CD14-positive monocyte (primary cell): ENCODE data around the gene GPHN. TPM values are rescaled to one million over a fixed set of nuclear protein-coding genes. Genes with fewer than 3 reads are reported as not detected.

Experiments
- DNase-seq, 3 donors: peaks; one replicate each; pipeline ENCODE4 v3.0.0-alpha.2; 2011 to 2022
- H2AFZ ChIP-seq: 2 replicates; pipeline ENCODE4 v1.6.0; 2012; ENCODE audit warnings: mild to moderate bottlenecking, low read depth, low read length, inconsistent platforms; ENCODE audit not compliant: insufficient read depth, poor library complexity, severe bottlenecking
- H3K27ac ChIP-seq, 2 donors: 1 replicate in 1 of 2; 2 replicates in 1 of 2; pipeline ENCODE4 v1.5.1; 2012 to 2013; ENCODE audit warnings: low read length in 2 of 2, control low read depth in 1 of 2, inconsistent platforms in 1 of 2, low read depth in 1 of 2, mild to moderate bottlenecking in 1 of 2
- H3K27me3 ChIP-seq, 2 donors: one replicate each; pipeline versions ENCODE4 v1.6.0 to v1.6.1; 2011 to 2013; ENCODE audit warnings: low read length in 2 of 2; ENCODE audit not compliant: control insufficient read depth in 2 of 2, insufficient read depth in 2 of 2
- H3K36me3 ChIP-seq, 2 donors: replicated peaks in 1 of 2; 1 replicate in 1 of 2; 2 replicates in 1 of 2; pipeline versions ENCODE4 v1.5.1 to v1.6.1; 2012 to 2013; ENCODE audit warnings: low read length in 2 of 2, control low read depth in 1 of 2, inconsistent platforms in 1 of 2, mild to moderate bottlenecking in 1 of 2; ENCODE audit not compliant: insufficient read depth in 2 of 2, control insufficient read depth in 1 of 2
- H3K4me1 ChIP-seq, 2 donors: 1 replicate in 1 of 2; 2 replicates in 1 of 2; pipeline versions ENCODE4 v1.5.1 to v1.6.1; 2012 to 2013; ENCODE audit warnings: low read length in 2 of 2, control low read depth in 1 of 2, inconsistent platforms in 1 of 2, mild to moderate bottlenecking in 1 of 2, moderate library complexity in 1 of 2; ENCODE audit not compliant: insufficient read depth in 2 of 2, control insufficient read depth in 1 of 2
- H3K4me2 ChIP-seq: replicated peaks from 2 replicates; pipeline ENCODE3; 2012; ENCODE audit warnings: low read length, moderate library complexity, mild to moderate bottlenecking; ENCODE audit not compliant: poor library complexity, severe bottlenecking; ENCODE audit errors: extremely low read depth
- H3K4me3 ChIP-seq, 3 experiments: fragments of 200-600 bp in 1 of 3; sonication (generic) in 1 of 3; replicated peaks in 1 of 3; 1 replicate in 2 of 3; 2 replicates in 1 of 3; pipeline ENCODE4 v1.5.1; 2011 to 2013; ENCODE audit warnings: low read length in 3 of 3, mild to moderate bottlenecking in 3 of 3, control low read depth in 2 of 3, low read depth in 2 of 3, inconsistent platforms in 1 of 3, moderate library complexity in 1 of 3
- H3K79me2 ChIP-seq: 2 replicates; pipeline ENCODE4 v1.6.0; 2012; ENCODE audit warnings: mild to moderate bottlenecking, control low read depth, inconsistent platforms, low read length, moderate library complexity; ENCODE audit not compliant: insufficient read depth
- H3K9ac ChIP-seq: 2 replicates; pipeline ENCODE4 v1.6.0; 2017; ENCODE audit warnings: low read length, mild to moderate bottlenecking; ENCODE audit not compliant: insufficient read depth, poor library complexity, severe bottlenecking
- H3K9me3 ChIP-seq, 2 donors: replicated peaks in 1 of 2; 1 replicate in 1 of 2; 2 replicates in 1 of 2; pipeline versions ENCODE4 v1.5.1 to v1.6.1; 2012 to 2013; ENCODE audit warnings: low read length in 2 of 2, control low read depth in 1 of 2; ENCODE audit not compliant: control insufficient read depth in 1 of 2, insufficient read depth in 1 of 2
- H4K20me1 ChIP-seq: 2 replicates; pipeline ENCODE4 v1.6.0; 2012; ENCODE audit warnings: mild to moderate bottlenecking, low read length, control low read depth, moderate library complexity; ENCODE audit not compliant: insufficient read depth
- H3K27ac Mint-ChIP-seq, 7 donors: one replicate each; pipeline ENCODE4 v1.8.0; 2020; ENCODE audit warnings: mild to moderate bottlenecking in 7 of 7, mixed read lengths in 7 of 7, moderate library complexity in 6 of 7, inconsistent platforms in 2 of 7
- H3K27me3 Mint-ChIP-seq, 3 donors: one replicate each; pipeline ENCODE4 v1.8.0; 2021 to 2022; ENCODE audit warnings: low read depth in 3 of 3, mild to moderate bottlenecking in 3 of 3, mixed read lengths in 3 of 3, moderate library complexity in 3 of 3, inconsistent platforms in 1 of 3
- H3K36me3 Mint-ChIP-seq, 2 donors: one replicate each; pipeline ENCODE4 v1.8.0; 2020; ENCODE audit warnings: mixed read lengths in 2 of 2, inconsistent platforms in 1 of 2, mild to moderate bottlenecking in 1 of 2
- H3K4me1 Mint-ChIP-seq: one replicate; pipeline ENCODE4 v1.8.0; 2020; ENCODE audit warnings: mild to moderate bottlenecking, mixed read lengths
- H3K4me3 Mint-ChIP-seq, 2 donors: one replicate each; pipeline ENCODE4 v1.8.0; 2020; ENCODE audit warnings: mild to moderate bottlenecking in 2 of 2, mixed read lengths in 2 of 2, moderate library complexity in 1 of 2
- H3K9me3 Mint-ChIP-seq, 7 donors: one replicate each; pipeline ENCODE4 v1.8.0; 2020 to 2022; ENCODE audit warnings: mixed read lengths in 7 of 7, mild to moderate bottlenecking in 6 of 7, moderate library complexity in 6 of 7, inconsistent platforms in 2 of 7
- WGBS: methylation state at CpG from one replicate; pipeline ENCODE4 v1.1.5; 2013; ENCODE audit warnings: missing lambda C conversion rate; ENCODE audit not compliant: insufficient coverage; 5-methylcytosine and 5-hydroxymethylcytosine counted together
- intact Hi-C, 2 donors: fragments of 100-400 bp; cut with micrococcal nuclease; formaldehyde crosslinking; loops; one replicate each; pipeline versions ENCODE4 v1.15.0 to v1.15.1; 2023
- polyA plus RNA-seq, 3 donors: library from polyadenylated mRNA; depleted of rRNA in 1 of 3; unstranded in 2 of 3; stranded (reverse) in 1 of 3; fragments of 300-500 nt in 2 of 3; fragments of >200 nt in 1 of 3; fragmentation: Illumina TruSeq in 2 of 3; gene quantifications; 1 replicate in 2 of 3; 2 replicates in 1 of 3; pipeline ENCODE4 v1.2.3, GENCODE V29; 2012 to 2021
- TF ChIP-seq, protein P1 (sequence below): fragments of 200-600 bp; IDR thresholded peaks from one replicate; pipeline ENCODE4 v1.8.0; 2022; ENCODE audit warnings: antibody characterized with exemption, mild to moderate bottlenecking

Gene GPHN
- polyA plus RNA-seq, 3 donors = 1.9 to 3.1 (median 3.0) TPM

DNA sequence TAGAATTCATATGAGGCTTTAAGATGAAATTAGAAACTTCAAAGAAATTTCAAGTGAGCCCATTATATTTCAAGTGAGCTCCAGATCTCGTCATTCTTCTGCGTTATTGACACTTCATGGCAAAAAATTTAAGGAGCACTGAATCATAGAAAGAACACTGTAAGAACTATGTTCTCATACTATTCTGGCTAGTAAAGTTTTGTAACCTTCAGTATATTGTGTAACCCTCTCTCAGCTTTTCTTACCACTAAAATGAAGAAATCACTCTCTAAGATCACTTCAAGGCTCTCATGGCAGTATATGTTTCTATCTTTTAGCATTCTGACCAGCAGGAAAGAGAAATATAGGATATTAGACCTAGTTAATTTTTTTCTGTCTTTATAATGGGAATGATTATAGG is 6.3 kb downstream of the GPHN start:
- peak; percentile 15 to 65 (median 49) for DNase-seq
- Mint-ChIP-seq H3K4me1 (peaks cover 29% of the 10 kb centered on the region), H3K36me3 (peaks cover 0 to 2% of the 10 kb centered on the region in 2 donors), H3K4me3 (no peak overlapping the region), H3K9me3 (peaks cover 0 to 4% (median 3%) of the 10 kb centered on the region in 7 donors), H3K27ac (peak overlapping the region in 2 of 7 donors; percentile 58 to 60), H3K27me3 (peaks cover 16 to 18% (median 17%) of the 10 kb centered on the region in 3 donors)
- Histone ChIP-seq H3K9me3 (no peaks in the 10 kb centered on the region), H3K27me3 (peaks cover 16 to 22% of the 10 kb centered on the region in 2 donors), H3K79me2 (no peaks in the 10 kb centered on the region), H3K9ac (no peak overlapping the region), H3K27ac (no peak overlapping the region), H3K4me1 (peaks cover 14 to 25% of the 10 kb centered on the region in 2 donors), H3K36me3 (no peaks in the 10 kb centered on the region), H3K4me3 (no peak overlapping the region), H2AFZ (no peak overlapping the region), H3K4me2 (no peak overlapping the region), H4K20me1 (no peaks in the 10 kb centered on the region)
- TF ChIP-seq, protein P1, sequence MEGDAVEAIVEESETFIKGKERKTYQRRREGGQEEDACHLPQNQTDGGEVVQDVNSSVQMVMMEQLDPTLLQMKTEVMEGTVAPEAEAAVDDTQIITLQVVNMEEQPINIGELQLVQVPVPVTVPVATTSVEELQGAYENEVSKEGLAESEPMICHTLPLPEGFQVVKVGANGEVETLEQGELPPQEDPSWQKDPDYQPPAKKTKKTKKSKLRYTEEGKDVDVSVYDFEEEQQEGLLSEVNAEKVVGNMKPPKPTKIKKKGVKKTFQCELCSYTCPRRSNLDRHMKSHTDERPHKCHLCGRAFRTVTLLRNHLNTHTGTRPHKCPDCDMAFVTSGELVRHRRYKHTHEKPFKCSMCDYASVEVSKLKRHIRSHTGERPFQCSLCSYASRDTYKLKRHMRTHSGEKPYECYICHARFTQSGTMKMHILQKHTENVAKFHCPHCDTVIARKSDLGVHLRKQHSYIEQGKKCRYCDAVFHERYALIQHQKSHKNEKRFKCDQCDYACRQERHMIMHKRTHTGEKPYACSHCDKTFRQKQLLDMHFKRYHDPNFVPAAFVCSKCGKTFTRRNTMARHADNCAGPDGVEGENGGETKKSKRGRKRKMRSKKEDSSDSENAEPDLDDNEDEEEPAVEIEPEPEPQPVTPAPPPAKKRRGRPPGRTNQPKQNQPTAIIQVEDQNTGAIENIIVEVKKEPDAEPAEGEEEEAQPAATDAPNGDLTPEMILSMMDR = no peak
- WGBS = no CpG with 5 or more reads among the region's 2 CpGs
- intact Hi-C loops = no loop called here

GRCh38 chr14:66530526-66530925 is 22.6 kb downstream of the GPHN start:
- Histone ChIP-seq H3K79me2 (no peaks in the 10 kb centered on the region), H3K4me2 (no peak overlapping the region)
- no peak overlapping the region for H3K4me3 Mint-ChIP-seq

More at GRCh38 chr14:66530526-66530925, 22.6 kb downstream of the GPHN start:
- Mint-ChIP-seq H3K9me3 (peaks cover 0 to 16% (median 5%) of the 10 kb centered on the region in 7 donors), H3K27me3 (peaks cover 0 to 2% (median 0%) of the 10 kb centered on the region in 3 donors), H3K36me3 (no peaks in the 10 kb centered on the region), H3K4me1 (peaks cover 2% of the 10 kb centered on the region), H3K27ac (no peak overlapping the region)
- intact Hi-C loops = no loop called here
- no peaks in the 10 kb centered on the region for H3K27me3 ChIP-seq
- 94% methylated on average over 5 of the region's 9 CpGs for WGBS
- no peak overlapping the region for H3K9ac ChIP-seq
- no peak overlapping the region for H3K27ac ChIP-seq
- H4K20me1 ChIP-seq = no peaks in the 10 kb centered on the region
- H3K4me3 ChIP-seq = no peak overlapping the region
- no peaks in the 10 kb centered on the region for H3K4me1 ChIP-seq
- no peaks in the 10 kb centered on the region for H3K36me3 ChIP-seq
- no peaks in the 10 kb centered on the region for H3K9me3 ChIP-seq
- no peak for DNase-seq
- TF ChIP-seq, protein P1 = no peak
- H2AFZ ChIP-seq = no peak overlapping the region
